Erythroblast (primary cell): ENCODE measurements around the gene MMP12.
"Not testable (repeated sequence)": the region's sequence is repeated elsewhere in the genome, so short reads cannot be mapped to it uniquely, and the experiment has no call there.

Source experiments
- DNase-seq, 2 experiments: peaks; one replicate each; lab custom pipeline; 2025; lab: John Stamatoyannopoulos, UW
- GATA1 ChIP-seq: IDR thresholded peaks from 2 replicates; pipeline ENCODE4 v1.6.1; 2011; ENCODE audit warnings: low read depth, mild to moderate bottlenecking, control low read depth, low read length, moderate library complexity
- POLR2A ChIP-seq: IDR thresholded peaks from 2 replicates; pipeline ENCODE4 v1.6.1; 2011; ENCODE audit warnings: mild to moderate bottlenecking, low read length

MMP12 gene

DNA sequence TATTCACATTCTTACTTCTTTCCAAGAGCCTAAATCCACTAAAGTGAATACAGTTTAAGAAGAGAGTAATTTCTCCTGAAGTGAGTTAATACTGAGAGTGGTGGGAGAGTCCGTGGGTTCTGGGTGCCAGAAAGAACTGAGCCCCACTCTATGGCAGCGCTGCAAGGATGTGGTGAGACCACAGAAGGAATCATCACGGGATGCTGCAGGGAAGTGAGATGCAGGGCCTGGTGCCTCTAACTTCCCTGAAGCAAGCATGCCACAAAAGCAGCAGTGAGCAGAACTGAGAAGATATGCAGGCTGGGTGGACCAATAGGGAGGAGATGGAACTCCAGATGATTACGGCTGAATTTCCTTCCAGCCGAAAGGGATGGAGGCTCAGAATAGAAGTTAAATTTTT, 5.0 kb upstream of the MMP12 start:
- TF ChIP-seq GATA1 (no peak), POLR2A (no peak)
- no peak for DNase-seq

DNA sequence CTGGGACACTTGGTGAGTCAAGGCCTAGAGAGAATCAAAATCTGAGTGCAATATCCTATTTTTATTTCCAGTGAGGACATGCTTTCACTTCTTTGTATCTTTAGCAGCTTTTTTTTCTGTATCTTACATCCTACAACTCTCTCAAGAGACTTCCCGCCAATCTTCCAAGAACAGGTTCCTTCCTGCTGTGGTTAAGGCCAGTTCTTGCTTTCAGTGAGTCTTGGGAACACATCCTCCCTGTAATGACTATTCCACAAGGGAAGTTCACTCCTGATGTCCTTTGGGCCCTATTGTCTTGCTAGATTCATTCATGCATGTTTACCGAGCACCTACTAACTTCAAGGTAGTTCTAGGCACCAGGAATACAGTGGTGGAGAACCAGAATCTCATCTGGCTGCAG, 3.8 kb upstream of the MMP12 start:
- TF ChIP-seq GATA1, result no peak
- TF ChIP-seq POLR2A, result no peak
- DNase-seq, result no peak

DNA sequence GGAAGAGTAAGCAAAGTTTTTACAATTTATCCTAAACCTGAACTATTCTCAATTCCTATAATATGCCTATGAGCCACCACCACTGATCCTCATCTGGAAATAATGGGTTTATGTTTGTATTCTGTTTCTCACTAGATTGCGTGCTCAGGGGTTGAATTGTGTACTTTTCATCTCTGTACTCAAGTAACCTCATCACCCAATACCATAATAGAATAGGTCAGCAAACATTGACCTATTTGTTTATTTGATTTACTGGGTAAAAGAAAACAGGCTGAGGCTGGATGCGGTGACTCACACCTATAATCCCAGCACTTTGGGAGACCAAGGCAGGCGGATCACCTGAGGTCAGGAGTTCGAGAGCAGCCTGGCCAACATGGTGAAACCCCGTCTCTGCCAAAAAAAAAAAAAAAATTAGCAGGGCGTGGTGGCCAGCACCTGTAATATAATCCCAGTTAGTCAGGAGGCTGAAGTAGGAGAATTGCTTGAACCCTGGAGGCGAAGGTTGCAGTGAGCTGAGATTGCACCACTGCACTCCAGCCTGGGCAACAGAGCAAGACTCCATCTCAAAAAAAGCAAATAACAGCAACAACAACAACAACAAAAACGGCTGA, 5.3 kb downstream of the MMP12 start:
- DNase-seq, result not testable (repeated sequence)

DNA sequence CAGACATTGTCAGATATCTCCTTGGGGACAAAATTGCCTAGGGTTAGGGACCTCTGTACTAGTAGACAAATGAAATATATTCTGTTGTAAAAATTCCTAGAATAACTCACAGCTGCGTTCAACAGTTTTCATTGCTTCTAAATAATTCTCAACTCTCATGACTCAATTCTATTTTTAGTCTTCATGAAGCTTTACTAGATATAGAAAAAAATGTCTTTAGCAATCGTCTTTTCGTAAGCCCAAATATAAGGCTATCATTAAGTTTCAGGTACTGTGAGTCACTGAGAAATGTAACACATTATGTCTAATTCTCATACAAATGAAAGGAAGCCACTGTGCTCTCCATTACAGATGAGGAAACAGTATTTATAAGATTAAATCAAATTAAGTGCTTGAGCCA, 6.4 kb downstream of the MMP12 start:
- TF ChIP-seq POLR2A, result no peak
- TF ChIP-seq GATA1, result no peak
- no peak for DNase-seq

DNA sequence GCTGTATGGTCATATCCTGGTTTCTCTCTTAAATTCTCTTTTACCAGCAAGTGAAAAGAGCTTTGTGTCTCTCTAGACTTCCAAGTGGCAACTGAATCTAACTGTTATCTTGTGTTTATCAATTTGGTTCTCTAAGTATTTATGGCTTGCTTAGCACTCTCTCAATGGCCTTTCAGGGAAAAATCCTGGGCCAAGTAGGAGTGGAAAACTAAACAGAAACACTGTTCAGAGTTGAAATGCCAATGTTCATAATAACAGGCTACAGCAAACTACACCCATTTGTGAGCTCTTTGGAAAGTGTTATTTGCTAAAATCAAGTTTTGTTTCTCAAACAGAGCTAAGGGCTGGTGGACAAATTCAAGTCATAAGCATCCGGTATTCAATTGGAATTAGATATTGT, 10.1 kb downstream of the MMP12 start:
- TF ChIP-seq GATA1 (no peak), POLR2A (no peak)
- no peak for DNase-seq

DNA sequence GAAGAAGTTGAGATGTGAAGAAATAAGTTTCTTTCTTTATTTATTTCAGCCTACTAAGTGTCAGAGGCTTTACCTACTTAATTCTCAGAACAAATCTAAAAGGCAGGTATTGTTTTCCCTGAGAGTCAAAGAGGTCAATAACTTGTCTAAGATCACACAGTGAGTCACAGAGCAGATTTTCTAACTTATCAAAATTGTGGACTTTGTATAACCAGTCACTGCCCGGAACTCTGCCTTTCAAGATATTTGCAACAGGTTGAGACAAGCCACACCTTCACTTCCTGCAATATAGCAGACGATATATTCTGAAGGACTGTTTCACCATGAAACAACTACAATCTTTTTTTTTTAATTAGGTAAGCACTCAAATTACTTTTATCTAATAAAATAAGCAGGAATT, 20.8 kb downstream of the MMP12 start:
- TF ChIP-seq POLR2A, result no peak
- TF ChIP-seq GATA1, result no peak
- DNase-seq, result no peak

DNA sequence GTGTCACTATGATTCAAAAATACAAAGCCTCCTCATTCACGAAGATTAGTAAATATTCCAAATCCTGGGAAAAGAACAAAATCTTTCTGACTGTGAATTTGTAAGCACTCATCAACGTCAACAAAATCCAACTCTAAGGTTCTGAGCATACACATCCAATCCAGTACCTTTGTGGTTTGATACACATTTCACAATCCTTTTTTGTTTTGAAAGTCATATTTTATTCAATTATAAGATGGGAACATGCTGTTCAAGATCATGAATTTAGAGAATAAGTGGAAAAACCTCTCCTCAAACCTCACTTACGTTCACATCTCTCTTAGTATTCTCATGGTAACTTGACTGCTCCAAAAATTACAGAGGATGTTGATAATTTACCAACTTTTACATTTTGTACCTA, 21.7 kb downstream of the MMP12 start:
- DNase-seq, result no peak
- TF ChIP-seq POLR2A, result no peak
- no peak for TF ChIP-seq GATA1

DNA sequence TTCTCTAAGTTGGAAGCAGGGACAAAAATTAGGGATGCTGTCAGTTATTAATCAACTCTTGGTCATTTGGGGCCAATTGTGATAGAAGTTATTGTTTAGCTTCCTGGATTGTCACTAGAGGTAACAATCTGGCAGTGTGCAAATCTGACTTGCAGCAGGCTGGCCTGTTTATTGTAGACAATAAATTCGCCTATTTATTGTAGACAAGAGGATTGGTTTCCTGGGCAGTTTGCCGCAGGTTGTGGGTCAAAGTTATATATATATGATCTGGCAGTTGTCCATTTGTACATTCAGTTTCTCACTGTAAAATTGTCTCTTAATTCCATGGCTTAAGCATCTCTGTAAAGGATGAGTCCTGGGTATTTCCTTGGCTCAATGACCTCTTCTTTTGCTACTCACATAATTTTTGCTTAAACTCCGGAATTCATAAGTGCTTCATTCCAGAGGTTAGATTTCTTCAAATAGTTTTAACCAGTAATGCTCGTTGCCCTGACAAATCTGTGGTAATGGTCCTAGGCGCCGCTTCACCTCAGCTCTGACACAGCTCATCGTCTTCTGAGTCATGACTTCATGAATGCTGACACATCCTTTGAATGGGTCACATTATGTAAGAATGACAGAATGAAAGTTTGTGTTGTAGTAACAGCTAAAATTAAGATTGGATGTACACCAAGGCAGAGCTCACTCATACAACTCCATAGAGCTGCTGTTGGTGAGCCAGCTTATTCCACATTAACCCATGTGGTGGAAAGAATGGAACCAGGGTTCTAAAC, 23.6 kb downstream of the MMP12 start:
- DNase-seq, result no peak
- TF ChIP-seq POLR2A (no peak), GATA1 (no peak)

DNA sequence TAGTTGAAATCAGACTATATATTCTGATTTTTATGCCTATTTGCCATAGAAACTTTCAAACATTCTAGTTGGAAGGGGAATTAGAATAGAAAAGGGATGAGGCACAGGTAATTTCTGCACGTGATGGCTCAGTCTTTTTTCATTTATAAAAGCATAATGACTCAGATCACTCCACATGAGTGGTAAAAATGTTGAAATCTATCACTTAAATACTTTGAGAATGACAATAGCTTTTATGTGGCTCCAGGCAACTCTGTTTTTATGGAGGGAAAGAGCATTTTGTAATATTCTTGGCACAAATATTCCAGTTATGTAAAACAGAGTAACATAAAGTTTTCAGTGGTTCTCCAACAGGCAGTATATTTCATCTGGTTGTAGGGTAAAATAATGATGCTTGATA, 25.5 kb downstream of the MMP12 start:
- no peak for DNase-seq
- no peak for TF ChIP-seq POLR2A
- TF ChIP-seq GATA1, result no peak

DNA sequence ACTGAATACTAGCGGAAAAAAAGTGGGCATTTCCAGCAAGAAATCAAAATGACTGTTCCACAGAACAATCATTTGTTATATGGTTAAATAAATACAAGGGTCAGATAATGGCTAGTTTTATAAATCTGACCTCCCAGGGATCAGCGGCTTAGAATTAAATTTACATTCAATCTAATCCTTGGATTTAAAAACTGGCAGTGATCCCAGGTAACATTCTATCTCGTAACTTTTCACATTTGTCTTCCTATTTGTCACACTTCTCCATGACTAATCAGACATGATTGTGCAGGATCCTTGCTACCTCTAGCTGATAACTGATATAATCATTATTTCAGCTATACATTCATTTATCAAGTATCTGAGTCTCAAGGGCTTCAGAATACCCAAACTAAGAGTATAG, 28.5 kb downstream of the MMP12 start:
- TF ChIP-seq POLR2A (no peak), GATA1 (no peak)
- DNase-seq, result no peak

DNA sequence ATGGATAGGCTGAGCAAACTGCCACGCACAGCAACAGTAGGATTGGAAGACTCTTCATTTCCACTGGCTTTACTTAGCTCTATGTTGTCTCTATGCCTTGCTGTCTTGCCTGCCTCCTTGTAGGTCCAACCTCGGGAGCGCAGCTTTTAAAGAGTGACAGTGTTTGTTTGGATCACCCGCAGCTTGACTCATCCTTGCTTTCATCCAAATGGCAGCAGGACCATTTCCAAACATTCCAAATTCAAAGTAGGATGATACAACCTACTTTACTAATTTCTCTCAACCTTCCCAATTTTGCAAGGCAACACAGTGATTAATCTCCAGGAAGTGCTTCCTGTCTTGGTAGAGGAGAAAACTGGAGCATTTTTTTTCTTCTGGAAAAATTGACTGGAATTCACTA, 31.3 kb downstream of the MMP12 start, which contains the start of gene MMP3:
Gene MMP3, minus strand, starts transcription at position 121 of the 400 bp plus-strand sequence. Its CDS starts 63 bp downstream, at position 58.
- TF ChIP-seq GATA1, result no peak
- TF ChIP-seq POLR2A, result no peak
- DNase-seq, result no peak

DNA sequence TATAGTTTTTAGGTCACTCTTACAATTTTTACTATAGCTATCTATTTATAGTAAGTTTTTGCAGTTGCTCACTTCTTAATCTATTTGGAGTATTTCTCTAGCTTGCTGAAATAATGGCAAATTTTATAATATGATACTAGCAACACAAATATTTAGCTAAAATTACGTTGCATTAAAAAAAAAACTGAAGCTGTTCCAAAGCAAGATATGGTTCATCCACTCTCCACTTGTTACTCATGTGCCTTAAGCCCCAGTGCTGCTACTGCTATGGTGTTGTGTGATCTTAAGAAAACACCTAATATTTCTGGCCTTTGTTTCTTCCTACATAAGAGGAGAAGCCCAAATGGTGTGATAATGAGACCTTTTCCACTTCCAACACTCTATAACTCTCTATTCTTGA, 31.9 kb downstream of the MMP12 start:
- TF ChIP-seq POLR2A, result no peak
- no peak for DNase-seq

DNA sequence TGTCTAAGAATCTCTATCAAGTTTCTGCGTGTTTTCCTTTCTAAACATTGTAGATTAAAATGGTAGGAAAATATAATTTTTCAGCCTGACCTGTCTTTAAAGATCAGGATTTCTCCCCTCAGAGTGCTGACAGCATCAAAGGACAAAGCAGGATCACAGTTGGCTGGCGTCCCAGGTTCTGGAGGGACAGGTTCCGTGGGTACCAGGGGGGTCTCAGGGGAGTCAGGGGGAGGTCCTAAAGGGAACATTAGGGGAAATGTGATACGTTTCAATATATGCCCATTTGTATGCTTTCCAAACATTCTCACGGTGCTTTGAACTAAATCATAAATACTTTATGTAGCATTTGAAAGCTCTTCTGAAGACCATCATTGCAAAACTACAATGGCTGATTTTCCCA, 34.8 kb downstream of the MMP12 start:
- no peak for DNase-seq
- TF ChIP-seq GATA1, result no peak
- no peak for TF ChIP-seq POLR2A

DNA sequence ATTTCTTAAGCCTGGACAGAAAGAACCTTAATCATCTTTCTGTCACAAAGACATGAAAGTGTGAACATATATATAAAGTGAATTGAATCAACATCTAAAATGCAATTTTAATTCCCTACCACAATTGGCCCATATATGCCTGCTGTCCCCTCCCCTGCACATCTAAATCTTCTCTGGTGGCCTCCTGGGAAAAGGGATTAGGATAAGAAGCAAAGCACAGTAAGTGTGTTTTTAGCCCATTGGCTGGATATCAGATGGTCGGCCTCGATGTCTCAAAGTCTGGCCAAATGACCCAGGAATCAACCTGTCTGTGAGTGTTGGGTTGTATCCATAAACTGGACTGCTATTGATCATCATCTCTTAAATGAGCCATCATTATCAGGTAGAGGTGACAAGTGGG, 37.1 kb downstream of the MMP12 start:
- TF ChIP-seq GATA1, result no peak
- DNase-seq, result no peak

DNA sequence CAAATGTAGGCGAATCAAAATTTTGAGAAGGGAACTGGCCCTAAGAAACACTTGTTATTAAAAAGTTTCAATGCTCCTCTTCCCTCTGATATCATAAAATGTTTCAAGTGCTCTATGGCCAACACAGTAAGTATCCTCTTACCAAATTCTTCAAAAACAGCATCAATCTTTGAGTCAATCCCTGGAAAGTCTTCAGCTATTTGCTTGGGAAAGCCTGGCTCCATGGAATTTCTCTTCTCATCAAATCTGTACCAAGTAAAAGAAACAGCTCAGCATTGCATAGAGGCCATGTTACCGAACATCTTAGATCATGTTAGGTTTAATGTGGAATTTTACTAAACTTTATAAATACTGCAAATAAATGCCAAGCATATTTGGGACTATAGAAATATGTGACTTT, 37.6 kb downstream of the MMP12 start:
- TF ChIP-seq GATA1 (no peak), POLR2A (no peak)
- no peak for DNase-seq
